H1 (cell line): Measurements from ENCODE around the gene ASCL5. TPM values are rescaled to one million over a fixed set of nuclear protein-coding genes. Genes with fewer than 3 reads are reported as not detected.

ENCODE experiments used
- CREB1 ChIP-seq: IDR thresholded peaks from 2 replicates; pipeline ENCODE4 v1.6.1; 2012; ENCODE audit warnings: inconsistent platforms
- polyA plus RNA-seq, 7 experiments: library from polyadenylated mRNA; depleted of rRNA in 3 of 7; stranded (reverse) in 5 of 7; unstranded in 2 of 7; fragments of >200 nt in 5 of 7; fragments of 200-250 nt in 2 of 7; gene quantifications; 1 replicate in 5 of 7; 2 replicates in 1 of 7; 4 replicates in 1 of 7; pipeline versions ENCODE4 v1.2.1 to v1.2.3, GENCODE V29; 2011 to 2013; ENCODE audit warnings: missing spikeins in 2 of 7, mixed read lengths in 2 of 7
- total RNA-seq: library from RNA; stranded (reverse); fragmentation: NEBNext Ultra II Directional; extraction: Animal tissue kit (Norgen Biotek cat#: 25700); gene quantifications from 2 replicates; pipeline ENCODE4 v1.2.1, GENCODE V29; 2021
- TF ChIP-seq, protein P1 (sequence below): fragments of 300-600 bp; sonication (generic); IDR thresholded peaks from 2 replicates; pipeline ENCODE4 v1.7.1; 2012; ENCODE audit warnings: low read length, moderate library complexity, mild to moderate bottlenecking, inconsistent platforms; ENCODE audit not compliant: insufficient replicate concordance

Gene ASCL5
- total and polyA plus RNA-seq, 2 of the 8 experiments (the other 6 are each of a cell fraction or from before 2014, with no cell fraction given), result 0.29 to 0.41 TPM

DNA sequence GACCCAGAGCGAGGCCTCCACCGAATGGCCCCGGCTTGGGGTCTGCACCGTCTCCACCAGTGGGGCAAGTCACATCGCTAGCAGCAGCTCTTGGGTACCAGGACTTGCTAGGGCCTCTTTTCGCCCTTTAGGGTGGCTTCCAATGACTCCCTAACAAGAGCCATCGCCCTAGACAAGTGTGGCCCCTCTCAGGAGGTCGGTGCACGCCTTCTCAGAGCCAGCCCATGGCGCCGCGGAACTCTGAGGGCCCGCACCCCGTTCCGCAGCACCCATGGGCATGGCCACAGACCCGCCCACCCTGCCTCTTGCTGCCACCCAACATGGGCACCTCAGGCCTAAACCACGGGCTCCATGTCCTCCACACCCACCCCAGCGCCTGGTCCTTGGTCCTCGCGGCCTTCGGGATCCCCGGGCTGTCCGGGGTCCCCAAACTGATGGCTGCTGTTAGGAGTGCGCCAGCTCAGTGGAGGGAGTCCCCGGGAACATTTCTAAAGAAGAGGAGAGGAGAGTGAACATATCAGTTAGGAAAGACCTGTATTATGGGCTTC, 11.5 kb downstream of the ASCL5 start (continued):
- TF ChIP-seq, protein P1, sequence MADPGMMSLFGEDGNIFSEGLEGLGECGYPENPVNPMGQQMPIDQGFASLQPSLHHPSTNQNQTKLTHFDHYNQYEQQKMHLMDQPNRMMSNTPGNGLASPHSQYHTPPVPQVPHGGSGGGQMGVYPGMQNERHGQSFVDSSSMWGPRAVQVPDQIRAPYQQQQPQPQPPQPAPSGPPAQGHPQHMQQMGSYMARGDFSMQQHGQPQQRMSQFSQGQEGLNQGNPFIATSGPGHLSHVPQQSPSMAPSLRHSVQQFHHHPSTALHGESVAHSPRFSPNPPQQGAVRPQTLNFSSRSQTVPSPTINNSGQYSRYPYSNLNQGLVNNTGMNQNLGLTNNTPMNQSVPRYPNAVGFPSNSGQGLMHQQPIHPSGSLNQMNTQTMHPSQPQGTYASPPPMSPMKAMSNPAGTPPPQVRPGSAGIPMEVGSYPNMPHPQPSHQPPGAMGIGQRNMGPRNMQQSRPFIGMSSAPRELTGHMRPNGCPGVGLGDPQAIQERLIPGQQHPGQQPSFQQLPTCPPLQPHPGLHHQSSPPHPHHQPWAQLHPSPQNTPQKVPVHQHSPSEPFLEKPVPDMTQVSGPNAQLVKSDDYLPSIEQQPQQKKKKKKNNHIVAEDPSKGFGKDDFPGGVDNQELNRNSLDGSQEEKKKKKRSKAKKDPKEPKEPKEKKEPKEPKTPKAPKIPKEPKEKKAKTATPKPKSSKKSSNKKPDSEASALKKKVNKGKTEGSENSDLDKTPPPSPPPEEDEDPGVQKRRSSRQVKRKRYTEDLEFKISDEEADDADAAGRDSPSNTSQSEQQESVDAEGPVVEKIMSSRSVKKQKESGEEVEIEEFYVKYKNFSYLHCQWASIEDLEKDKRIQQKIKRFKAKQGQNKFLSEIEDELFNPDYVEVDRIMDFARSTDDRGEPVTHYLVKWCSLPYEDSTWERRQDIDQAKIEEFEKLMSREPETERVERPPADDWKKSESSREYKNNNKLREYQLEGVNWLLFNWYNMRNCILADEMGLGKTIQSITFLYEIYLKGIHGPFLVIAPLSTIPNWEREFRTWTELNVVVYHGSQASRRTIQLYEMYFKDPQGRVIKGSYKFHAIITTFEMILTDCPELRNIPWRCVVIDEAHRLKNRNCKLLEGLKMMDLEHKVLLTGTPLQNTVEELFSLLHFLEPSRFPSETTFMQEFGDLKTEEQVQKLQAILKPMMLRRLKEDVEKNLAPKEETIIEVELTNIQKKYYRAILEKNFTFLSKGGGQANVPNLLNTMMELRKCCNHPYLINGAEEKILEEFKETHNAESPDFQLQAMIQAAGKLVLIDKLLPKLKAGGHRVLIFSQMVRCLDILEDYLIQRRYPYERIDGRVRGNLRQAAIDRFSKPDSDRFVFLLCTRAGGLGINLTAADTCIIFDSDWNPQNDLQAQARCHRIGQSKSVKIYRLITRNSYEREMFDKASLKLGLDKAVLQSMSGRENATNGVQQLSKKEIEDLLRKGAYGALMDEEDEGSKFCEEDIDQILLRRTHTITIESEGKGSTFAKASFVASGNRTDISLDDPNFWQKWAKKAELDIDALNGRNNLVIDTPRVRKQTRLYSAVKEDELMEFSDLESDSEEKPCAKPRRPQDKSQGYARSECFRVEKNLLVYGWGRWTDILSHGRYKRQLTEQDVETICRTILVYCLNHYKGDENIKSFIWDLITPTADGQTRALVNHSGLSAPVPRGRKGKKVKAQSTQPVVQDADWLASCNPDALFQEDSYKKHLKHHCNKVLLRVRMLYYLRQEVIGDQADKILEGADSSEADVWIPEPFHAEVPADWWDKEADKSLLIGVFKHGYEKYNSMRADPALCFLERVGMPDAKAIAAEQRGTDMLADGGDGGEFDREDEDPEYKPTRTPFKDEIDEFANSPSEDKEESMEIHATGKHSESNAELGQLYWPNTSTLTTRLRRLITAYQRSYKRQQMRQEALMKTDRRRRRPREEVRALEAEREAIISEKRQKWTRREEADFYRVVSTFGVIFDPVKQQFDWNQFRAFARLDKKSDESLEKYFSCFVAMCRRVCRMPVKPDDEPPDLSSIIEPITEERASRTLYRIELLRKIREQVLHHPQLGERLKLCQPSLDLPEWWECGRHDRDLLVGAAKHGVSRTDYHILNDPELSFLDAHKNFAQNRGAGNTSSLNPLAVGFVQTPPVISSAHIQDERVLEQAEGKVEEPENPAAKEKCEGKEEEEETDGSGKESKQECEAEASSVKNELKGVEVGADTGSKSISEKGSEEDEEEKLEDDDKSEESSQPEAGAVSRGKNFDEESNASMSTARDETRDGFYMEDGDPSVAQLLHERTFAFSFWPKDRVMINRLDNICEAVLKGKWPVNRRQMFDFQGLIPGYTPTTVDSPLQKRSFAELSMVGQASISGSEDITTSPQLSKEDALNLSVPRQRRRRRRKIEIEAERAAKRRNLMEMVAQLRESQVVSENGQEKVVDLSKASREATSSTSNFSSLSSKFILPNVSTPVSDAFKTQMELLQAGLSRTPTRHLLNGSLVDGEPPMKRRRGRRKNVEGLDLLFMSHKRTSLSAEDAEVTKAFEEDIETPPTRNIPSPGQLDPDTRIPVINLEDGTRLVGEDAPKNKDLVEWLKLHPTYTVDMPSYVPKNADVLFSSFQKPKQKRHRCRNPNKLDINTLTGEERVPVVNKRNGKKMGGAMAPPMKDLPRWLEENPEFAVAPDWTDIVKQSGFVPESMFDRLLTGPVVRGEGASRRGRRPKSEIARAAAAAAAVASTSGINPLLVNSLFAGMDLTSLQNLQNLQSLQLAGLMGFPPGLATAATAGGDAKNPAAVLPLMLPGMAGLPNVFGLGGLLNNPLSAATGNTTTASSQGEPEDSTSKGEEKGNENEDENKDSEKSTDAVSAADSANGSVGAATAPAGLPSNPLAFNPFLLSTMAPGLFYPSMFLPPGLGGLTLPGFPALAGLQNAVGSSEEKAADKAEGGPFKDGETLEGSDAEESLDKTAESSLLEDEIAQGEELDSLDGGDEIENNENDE, result no peak
- TF ChIP-seq CREB1, result no peak
